NCI-H524 treated with DMSO at 0.1 percent for 48 hours (cell line): ENCODE data around the gene TIMM29.
A peak's percentile ranks its signal among the peaks of the same experiment; 100 is the strongest.
"Not testable (repeated sequence)": the region's sequence is repeated elsewhere in the genome, so short reads cannot be mapped to it uniquely, and the experiment has no call there.

Source experiments
- DNase-seq: peaks from one replicate; lab custom pipeline; 2025; lab: John Stamatoyannopoulos, UW

Gene TIMM29

DNA sequence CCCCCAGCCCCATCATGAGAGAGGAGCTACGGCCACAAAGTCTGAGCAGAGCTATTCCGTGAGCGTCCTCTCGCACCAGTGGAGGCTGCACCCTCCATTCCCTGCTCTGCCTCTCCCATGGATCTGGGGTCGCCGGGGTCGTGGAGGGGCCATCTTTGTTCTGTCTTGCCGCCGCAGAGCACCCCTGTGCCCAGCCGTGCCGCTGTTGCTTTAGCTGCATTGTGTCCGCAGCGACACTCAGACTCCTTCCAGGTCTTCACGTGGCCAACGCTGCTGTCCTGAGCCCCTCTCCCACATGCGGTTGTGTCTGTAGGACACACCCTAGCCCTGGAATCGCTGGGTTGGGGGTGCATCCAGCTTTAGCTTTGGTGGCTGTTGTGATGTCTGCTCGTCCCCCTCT is 16.0 kb upstream of the TIMM29 start:
- DNase-seq: no peak

DNA sequence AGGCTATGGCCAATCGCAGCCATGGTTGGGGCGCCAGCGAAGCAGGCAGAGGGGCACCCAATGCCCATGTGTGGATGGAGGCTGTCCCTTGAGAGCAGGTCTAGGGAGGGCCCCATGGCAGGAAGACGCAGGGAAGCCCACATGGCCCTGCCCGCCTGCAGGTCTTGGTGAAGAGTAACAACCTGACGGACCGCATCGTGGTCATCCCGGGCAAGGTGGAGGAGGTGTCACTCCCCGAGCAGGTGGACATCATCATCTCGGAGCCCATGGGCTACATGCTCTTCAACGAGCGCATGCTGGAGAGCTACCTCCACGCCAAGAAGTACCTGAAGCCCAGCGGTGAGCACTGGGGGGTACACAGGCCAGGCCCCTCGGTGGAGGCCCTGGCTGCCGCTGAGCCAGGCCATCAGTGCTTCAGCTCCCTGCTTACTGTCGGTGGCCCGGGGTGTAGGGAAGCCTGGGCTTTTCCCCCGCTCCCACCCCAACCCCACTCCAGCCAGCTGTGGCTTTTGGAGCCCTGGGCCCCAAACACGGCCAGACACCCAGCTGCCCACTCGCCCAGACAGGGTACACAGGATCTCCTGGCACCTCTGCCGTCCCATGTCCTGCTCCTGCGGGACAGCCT is 14.8 kb upstream of the TIMM29 start:
- no peak for DNase-seq

DNA sequence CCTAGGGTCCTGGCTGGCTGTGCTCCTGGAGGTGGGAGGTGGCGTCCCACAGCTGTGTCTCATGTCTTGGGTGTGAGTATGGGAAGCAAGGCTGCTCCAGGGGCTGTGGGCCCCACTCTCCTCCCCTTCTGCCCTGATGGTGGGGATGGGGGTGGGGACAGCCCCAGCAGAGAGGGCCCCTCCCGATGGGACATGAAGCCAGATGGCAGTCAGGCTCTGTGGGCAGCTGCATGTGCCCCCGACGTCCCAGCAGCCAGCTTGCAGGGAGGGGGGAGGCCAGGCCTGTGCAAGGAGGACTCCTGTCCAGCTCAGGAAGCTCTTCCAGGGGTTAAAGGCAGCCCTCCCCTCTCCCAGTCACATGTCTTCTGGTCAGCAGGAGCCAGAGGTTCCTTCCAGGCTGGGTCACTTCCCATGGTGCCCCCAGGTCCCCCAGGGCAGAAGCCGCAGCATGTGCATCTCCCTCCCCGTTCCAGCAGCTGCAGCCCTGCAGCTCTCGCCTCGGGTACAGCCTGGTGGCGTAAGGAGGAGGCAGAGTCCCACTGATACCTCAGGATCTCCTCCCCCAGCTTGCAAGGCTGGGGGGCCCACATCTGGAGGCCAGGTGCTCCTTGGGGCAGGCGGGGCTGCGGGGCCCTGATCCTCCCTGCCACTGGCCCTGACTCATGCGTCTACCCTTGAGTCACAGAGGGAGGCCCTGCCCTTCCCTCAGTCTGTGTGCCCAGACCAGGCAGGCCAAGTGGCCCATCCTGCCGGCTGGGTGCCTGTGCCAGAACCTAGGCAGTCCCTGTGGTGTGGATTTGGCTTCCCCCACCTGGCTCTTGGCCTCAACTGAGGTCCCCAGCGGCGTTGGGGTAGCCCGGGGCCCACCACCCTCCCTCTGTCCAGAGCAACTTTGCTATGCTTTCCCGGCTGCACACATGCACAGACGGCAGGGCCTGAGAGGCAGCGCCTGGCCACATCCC is 13.2 kb upstream of the TIMM29 start:
- DNase-seq: peak; percentile 54

DNA sequence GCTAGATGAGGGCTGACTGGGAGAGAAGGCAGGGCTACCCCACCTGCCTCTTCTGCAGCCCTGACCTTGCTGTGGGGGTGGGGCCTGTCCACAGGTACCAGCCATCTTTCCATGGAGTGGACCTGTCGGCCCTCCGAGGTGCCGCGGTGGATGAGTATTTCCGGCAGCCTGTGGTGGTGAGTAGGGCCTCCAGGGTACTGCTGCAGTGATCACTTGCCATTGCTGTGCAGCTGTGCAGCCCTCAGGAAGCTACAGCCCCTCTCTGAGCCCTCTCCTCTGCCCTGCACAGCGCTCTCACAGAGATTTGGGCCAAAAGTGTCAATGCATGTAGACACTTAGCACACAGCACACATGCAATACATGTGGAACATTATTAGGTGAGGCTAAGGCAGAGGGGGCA is 12.0 kb upstream of the TIMM29 start:
- no peak for DNase-seq

DNA sequence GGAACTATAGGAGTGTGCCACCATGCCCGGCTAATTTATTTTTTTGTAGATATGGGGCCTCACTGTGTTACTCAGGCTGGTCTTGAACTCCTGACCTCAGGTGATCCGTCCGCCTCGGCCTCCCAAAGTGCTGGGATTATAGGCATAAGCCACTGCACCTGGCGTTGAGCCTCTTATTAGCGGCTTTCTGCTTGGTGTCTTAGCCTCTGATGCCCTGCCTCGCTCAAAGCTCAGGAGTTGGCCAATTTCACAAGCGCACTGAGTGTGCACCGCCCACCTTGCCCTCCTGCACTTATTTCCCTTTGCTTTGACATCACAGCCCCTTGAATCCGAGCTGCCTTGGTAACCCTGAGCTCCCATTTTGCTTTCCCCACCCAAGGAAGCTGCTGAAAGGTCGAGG is 10.3 kb upstream of the TIMM29 start:
- no peak for DNase-seq

DNA sequence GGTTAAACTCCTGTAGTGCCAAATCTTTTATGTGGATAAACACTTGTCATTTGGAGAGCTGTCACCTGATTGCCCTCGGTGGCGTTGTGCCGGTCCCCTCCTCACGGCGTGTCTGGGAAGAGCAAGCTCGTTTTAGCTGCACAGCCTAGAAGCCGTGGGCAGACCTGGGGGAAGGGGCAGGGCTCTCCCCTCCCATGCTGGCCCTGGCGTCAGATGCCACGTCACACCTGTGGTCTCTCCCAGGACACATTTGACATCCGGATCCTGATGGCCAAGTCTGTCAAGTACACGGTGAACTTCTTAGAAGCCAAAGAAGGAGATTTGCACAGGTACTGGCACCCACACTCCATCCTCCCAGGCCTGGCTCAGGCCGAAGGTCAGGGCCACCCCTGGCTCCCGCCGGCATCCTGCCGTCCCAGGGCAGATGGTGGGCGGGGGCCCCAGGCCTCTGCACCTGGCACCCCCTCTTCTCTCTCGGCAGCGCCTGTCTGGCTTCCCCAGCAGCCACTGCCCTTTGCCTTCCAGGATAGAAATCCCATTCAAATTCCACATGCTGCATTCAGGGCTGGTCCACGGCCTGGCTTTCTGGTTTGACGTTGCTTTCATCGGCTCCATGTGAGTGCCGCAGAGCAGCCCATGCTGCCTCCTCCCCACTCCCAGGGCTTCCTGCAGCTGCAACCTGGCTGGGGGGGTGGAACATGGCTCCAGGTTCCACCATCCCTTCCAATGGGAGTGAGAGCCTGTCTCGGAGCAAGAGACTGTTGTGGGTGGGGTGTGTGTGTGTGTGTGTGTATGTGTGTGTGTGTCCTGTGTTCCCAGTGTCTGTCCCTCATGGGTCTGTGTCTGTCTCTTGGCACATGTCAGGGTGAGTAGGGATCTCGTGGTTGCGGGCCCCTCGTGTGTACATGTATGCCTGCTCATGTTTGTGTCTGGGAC is 9.0 kb upstream of the TIMM29 start:
- DNase-seq: no peak

DNA sequence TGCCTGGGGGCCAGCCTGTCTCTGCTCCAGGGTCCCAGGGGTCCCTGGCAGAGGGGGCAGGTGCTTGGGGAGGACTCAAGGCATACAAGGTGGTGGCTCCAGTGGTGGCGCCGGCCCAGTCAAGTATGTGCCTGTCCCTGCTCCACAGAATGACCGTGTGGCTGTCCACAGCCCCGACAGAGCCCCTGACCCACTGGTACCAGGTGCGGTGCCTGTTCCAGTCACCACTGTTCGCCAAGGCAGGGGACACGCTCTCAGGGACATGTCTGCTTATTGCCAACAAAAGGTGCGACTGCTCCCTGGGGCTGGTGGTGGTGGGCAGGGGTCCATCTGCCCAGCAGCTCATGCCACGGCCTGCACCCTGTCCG is 8.3 kb upstream of the TIMM29 start:
- DNase-seq: no peak

DNA sequence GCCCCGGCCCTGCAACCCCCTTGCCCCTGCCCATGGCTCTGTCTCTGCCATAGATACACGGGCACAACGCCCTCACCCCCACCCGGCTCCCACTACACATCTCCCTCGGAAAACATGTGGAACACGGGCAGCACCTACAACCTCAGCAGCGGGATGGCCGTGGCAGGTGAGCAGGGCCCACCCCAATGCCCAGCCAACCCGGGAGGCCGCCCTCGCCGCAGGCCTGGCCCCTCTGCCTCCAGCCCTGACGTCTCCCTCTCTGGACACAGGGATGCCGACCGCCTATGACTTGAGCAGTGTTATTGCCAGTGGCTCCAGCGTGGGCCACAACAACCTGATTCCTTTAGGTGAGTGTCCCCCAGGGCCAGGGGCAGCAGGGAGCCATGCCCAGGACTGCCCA is 7.8 kb upstream of the TIMM29 start:
- DNase-seq: no peak

DNA sequence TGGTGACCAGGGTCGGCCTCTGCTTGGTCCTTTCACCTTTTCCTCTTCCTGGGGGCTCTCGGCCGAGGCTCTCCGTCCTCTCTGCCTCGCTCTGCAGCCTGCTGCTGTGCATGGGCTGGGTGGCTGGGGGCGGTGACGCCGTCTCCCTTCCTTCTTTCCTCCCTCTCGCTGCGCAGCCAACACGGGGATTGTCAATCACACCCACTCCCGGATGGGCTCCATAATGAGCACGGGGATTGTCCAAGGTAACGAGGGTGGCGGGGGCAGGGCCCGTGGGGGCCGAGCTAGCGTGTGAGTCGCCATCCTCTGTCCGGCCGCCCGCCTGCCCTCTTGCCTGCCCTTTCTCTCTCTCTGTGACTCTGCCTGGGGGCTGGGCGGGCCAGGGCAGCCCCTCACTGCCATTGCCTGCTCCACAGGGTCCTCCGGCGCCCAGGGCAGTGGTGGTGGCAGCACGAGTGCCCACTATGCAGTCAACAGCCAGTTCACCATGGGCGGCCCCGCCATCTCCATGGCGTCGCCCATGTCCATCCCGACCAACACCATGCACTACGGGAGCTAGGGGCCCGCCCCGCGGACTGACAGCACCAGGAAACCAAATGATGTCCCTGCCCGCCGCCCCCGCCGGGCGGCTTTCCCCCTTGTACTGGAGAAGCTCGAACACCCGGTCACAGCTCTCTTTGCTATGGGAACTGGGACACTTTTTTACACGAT is 7.3 kb upstream of the TIMM29 start:
- no peak for DNase-seq

DNA sequence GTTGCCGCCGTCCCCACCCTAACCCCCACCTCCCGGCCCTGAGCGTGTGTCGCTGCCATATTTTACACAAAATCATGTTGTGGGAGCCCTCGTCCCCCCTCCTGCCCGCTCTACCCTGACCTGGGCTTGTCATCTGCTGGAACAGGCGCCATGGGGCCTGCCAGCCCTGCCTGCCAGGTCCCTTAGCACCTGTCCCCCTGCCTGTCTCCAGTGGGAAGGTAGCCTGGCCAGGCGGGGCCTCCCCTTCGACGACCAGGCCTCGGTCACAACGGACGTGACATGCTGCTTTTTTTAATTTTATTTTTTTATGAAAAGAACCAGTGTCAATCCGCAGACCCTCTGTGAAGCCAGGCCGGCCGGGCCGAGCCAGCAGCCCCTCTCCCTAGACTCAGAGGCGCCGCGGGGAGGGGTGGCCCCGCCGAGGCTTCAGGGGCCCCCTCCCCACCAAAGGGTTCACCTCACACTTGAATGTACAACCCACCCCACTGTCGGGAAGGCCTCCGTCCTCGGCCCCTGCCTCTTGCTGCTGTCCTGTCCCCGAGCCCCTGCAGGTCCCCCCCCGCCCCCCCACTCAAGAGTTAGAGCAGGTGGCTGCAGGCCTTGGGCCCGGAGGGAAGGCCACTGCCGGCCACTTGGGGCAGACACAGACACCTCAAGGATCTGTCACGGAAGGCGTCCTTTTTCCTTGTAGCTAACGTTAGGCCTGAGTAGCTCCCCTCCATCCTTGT is 6.5 kb upstream of the TIMM29 start:
- DNase-seq: no peak

DNA sequence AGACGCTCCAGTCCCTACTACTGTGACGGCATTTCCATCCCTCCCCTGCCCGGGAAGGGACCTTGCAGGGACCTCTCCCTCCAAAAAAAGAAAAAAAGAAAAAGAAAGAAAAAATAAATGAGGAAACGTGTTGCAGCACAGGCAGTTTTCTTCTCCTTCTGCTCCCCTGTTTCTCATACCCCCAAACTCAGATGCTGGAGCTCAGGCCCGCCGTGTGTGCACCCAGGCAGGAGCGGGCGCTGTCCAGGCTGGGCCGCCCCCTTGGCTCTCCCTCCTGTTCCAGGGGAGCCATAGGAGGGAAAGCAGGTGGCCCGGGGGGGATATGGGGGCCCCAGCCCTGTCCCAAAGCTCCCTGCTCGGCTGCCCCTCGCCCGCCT is 6.0 kb upstream of the TIMM29 start:
- DNase-seq: no peak

DNA sequence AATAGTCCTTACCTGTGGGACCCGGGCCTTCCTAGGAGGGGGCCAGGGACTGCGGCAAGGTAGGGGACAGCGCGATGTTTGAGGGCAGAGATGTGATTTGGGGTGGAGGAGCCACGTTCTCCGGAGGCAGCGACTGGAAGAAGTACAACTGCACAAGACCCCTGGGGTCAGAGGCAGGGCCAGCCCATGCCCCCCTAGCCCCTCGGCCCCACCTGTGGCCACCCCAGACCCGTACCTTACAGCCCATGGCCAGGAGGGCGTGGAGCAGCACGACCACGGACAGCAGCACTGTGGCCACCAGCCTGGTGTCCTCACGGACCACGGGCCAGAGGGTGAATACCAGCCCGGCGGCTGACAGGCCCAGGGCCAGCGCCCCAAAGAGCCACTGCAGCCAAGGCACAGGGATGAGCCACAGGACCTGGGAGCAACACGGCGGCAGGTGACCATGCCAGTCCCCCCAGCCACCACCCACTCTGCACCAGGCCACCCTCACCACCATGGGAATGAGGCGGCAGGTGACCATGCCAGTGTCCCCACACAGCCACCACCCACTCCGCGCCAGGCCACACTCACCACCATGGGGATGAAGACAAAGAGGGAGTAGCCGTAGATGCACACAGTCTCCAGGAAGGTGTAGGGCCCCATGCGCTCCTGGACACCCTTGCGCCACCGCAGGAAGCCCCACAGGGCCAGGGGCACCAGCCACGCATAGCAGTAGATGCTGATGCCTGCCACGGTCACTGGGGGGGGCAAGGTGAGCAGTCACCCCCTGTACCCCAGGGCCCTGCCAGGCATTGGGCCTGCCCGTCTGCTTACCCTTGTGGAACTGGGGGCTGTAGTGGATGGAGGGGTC is 5.1 kb upstream of the TIMM29 start:
- no peak for DNase-seq

DNA sequence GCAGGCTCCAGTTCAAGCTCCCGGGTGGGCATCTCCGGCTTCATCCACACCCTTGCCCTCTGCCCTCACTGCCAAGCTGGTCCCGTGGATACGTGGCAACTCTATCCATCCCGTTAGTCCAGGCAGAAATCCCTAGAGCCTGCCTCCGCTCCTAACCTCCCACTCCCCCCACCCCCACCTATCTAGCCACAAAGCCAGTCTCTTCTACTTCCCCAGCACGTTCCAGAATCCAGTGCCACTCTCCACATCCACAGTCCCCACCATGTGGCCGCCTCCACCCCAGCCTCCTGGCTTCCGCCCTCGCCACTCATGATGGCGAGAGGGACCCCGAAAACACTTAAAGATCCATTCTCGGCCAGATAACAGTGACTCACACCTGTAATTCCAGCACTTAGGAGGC is 4.0 kb upstream of the TIMM29 start:
- no peak for DNase-seq

DNA sequence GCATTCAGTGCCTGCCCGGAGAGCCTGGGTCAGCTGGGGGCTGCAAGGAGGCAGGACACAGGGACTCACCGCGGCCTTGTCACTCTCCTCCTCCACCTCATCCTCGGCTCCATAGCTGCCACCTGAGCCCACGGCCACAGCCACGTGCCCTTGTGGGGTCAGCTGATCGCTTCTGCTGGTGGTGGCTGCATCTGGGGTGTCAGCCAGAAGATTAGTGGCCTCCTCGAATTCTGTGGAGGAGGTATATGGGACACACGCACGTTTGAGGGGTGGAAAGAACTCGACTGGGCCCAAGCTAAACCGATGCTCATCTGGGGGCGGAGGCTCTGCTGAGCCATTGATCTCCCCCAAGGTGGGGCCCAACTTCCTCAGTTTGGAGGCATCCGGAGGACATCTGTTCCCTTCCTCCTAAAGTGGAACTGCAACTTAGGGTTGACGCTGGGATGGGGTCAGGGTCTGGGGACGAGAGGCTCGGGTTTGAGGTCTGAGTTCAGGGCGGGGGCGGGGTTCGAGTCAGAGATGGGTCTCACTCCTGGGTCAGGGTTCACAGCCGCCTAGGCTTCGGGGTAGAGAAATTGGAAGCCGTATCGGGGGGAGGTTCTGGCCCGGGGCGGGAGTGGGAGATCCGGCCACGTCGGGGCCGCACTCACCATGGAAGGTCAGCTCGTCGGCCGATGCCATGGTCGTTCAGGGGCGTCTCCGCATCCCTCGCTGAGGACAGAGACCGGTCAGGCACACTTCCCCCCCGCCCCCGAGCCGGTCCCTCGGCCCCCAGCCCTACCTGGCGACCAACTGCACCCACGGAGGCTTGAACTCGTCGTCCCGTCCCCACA is 665 bp upstream of the TIMM29 start:
- no peak for DNase-seq

DNA sequence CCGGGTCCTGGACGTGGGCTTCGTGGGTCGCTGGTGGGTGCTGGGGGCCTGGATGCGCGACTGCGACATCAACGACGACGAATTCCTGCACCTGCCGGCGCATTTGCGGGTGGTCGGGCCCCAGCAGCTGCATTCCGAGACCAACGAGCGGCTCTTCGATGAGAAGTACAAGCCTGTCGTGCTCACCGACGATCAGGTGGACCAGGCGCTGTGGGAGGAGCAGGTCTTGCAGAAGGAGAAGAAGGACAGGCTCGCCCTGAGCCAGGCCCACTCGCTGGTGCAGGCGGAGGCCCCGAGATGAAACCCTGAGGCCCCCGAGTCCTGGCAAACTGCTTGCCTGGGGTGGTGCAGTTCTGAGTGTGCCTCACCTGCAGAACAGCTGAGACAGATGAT is 787 bp downstream of the TIMM29 start:
- no peak for DNase-seq

DNA sequence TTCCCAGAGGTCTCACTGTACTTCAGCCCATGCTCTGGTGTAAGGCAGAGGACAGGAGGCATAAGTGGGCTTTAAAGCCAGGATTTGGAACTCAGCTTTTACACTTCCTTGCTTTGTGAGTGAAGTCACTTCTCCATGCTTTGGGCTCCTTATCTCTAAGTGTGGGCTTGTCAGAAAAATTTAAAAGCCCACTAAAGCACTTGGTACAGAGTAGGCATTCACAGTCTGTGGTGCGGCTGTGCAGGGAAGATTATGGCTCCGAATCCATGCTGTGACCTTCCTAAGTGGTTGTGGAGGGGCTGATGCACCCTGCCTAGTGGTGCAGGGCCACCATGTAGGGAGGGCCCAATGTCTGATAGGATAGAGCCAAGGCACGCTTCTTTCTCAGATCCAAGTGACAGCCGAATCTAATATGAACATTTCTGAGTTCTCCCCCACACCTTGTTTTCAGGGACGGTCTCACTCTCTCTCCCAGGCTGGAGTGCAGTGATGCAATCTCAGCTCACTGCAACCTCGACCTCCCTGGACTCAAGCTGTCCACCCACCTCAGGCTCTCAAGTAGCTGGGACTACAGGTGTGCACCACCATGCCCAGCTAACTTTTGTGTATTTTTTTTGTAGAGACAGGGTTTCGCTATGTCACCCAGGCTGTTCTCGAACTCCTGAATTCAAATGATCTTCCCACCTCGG is 6.9 kb downstream of the TIMM29 start:
- no peak for DNase-seq

DNA sequence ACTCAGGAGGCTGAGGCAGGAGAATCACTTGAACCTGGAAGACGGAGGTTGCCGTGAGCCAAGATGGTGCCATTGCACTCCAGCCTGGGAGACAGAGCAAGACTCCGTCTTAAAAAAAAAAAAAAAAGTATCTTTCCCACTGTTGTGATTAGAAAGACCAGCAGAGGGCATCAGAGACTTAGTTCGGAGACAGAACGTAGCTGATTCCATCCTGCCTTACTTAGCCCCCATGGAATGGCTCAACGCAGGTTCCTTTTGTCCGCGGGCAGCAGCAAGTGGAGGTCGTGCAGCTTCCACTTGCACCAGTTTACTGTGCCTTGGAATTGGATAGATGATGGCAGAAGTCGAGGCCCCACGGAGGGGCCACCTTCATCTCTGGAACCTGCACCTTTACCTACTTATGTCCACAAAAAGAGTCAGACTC is 8.1 kb downstream of the TIMM29 start:
- DNase-seq: no peak

DNA sequence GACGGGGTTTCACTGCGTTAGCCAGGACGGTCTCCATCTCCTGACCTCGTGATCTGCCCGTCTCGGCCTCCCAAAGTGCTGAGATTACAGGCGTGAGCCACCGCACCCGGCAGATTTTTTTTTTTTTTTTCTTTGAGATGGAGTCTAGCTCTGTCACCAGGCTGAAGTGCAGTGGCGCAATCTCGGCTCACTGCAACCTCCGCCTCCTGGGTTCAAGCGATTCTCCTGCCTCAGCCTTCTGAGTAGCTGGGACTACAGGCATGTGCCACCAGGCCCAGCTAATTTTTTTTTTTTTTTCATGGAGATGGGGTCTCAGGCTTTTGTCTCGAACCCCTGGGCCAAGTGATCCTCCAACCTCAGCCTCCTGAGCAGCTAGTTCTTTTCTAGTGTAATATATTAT is 13.0 kb downstream of the TIMM29 start:
- DNase-seq: not testable (repeated sequence)

DNA sequence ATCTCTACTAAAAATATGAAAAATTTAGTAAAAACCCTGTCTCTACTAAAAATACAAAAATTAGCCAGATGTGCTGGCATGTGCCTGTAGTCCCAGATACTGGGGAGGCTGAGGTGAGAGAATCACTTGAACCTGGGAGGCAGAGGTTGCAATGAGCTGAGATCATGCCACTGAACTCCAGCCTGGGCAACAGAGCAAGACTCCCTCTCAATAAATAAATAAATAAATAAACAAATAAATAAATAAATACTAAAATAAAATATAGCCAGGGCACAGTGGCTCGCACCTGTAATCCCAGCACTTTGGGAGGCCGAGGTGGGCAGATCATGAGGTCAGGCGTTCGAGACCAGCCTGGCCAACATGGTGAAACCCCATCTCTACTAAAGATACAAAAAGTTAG is 14.8 kb downstream of the TIMM29 start:
- not testable (repeated sequence) for DNase-seq
